IMR-90 (cell line): ENCODE measurements around the gene LRRC36. TPM values are rescaled to one million over a fixed set of nuclear protein-coding genes. Genes with fewer than 3 reads are reported as not detected.
A peak's percentile ranks its signal among the peaks of the same experiment; 100 is the strongest.

Experiments
- ATAC-seq: fragments of 200-7000 bp; cut with Tn5 transposase; 2 replicates; pipeline ENCODE4 v1.9.1; 2020; ENCODE audit warnings: low read depth, mild to moderate bottlenecking, moderate library complexity
- BruUV-seq: library from RNA; stranded (reverse); fragments of 400-500 nt; replicated peaks from 2 replicates; lab custom pipeline; 2021; lab: Mats Ljungman, UMichigan
- CTCF ChIA-PET: fragments of 300-600 bp; formaldehyde crosslinking; extraction: SDS; loops from one replicate; lab custom pipeline; 2021; ENCODE audit warnings: antibody characterized with exemption; lab: Yijun Ruan, JAX
- POLR2A ChIA-PET: fragments of 300-600 bp; sonication (Branson Sonifier 250); formaldehyde crosslinking; loops from one replicate; lab custom pipeline; 2022; ENCODE audit warnings: antibody characterized with exemption; ENCODE audit not compliant: unreplicated experiment; lab: Charles Lee
- DNase-seq: peaks from one replicate; pipeline ENCODE4 v3.0.0; 2013
- H2AFZ ChIP-seq: replicated peaks from 2 replicates; pipeline ENCODE3; 2013; ENCODE audit warnings: low read length, mild to moderate bottlenecking; ENCODE audit not compliant: poor library complexity
- H2AK5ac ChIP-seq: 2 replicates; pipeline ENCODE4 v1.6.1; 2013; ENCODE audit warnings: low read depth, low read length, inconsistent platforms
- H2AK9ac ChIP-seq: replicated peaks from 2 replicates; pipeline ENCODE3; 2013; ENCODE audit warnings: mild to moderate bottlenecking, low read depth, low read length, moderate library complexity; ENCODE audit not compliant: poor library complexity
- H2BK120ac ChIP-seq: 2 replicates; pipeline ENCODE4 v1.6.1; 2013; ENCODE audit warnings: low read depth, low read length, inconsistent platforms
- H2BK15ac ChIP-seq: 3 replicates; pipeline ENCODE4 v1.6.1; 2013; ENCODE audit warnings: low read depth, low read length, inconsistent platforms
- H2BK20ac ChIP-seq: 2 replicates; pipeline ENCODE4 v1.6.1; 2013; ENCODE audit warnings: low read depth, mild to moderate bottlenecking, inconsistent platforms, low read length, moderate library complexity
- H2BK5ac ChIP-seq: 2 replicates; pipeline ENCODE4 v1.6.1; 2013; ENCODE audit warnings: mild to moderate bottlenecking, low read depth, low read length, inconsistent platforms; ENCODE audit not compliant: poor library complexity, severe bottlenecking
- H3K14ac ChIP-seq: replicated peaks from 2 replicates; pipeline ENCODE4 v1.6.1; 2013; ENCODE audit warnings: low read depth, low read length, inconsistent platforms
- H3K18ac ChIP-seq: 2 replicates; pipeline ENCODE4 v1.6.1; 2013; ENCODE audit warnings: low read depth, low read length, control low read depth
- H3K23ac ChIP-seq: 2 replicates; pipeline ENCODE4 v1.6.1; 2013; ENCODE audit warnings: low read depth, low read length, inconsistent platforms
- H3K27ac ChIP-seq: 2 replicates; pipeline ENCODE4 v1.5.1; 2013; ENCODE audit warnings: mild to moderate bottlenecking, control low read depth, low read length; ENCODE audit not compliant: insufficient read depth
- H3K27me3 ChIP-seq: 2 replicates; pipeline ENCODE4 v1.6.1; 2013; ENCODE audit warnings: low read length; ENCODE audit not compliant: control insufficient read depth, insufficient read depth
- H3K36me3 ChIP-seq: 2 replicates; pipeline ENCODE4 v1.6.1; 2013; ENCODE audit warnings: low read length, mixed read lengths; ENCODE audit not compliant: control insufficient read depth, insufficient read depth
- H3K4ac ChIP-seq: 2 replicates; pipeline ENCODE4 v1.6.1; 2013; ENCODE audit warnings: low read depth, low read length, inconsistent platforms
- H3K4me1 ChIP-seq: 2 replicates; pipeline ENCODE4 v1.6.1; 2013; ENCODE audit warnings: low read length, mixed read lengths; ENCODE audit not compliant: control insufficient read depth, insufficient read depth
- H3K4me2 ChIP-seq: 2 replicates; pipeline ENCODE4 v1.6.1; 2013; ENCODE audit warnings: low read depth, mild to moderate bottlenecking, control low read depth, low read length, moderate library complexity
- H3K4me3 ChIP-seq: 2 replicates; pipeline ENCODE4 v1.5.1; 2013; ENCODE audit warnings: low read depth, mild to moderate bottlenecking, control low read depth, low read length, moderate library complexity; ENCODE audit not compliant: insufficient read depth
- H3K56ac ChIP-seq: 2 replicates; pipeline ENCODE4 v1.6.1; 2013; ENCODE audit warnings: low read length, inconsistent platforms; ENCODE audit not compliant: insufficient read depth; ENCODE audit errors: extremely low read depth
- H3K79me1 ChIP-seq, 2 experiments: 2 replicates each; pipeline ENCODE4 v1.6.1; 2013; ENCODE audit warnings: low read length in 2 of 2, inconsistent platforms in 1 of 2, low read depth in 1 of 2
- H3K9ac ChIP-seq: 2 replicates; pipeline ENCODE4 v1.6.1; 2013; ENCODE audit warnings: low read depth, low read length, control low read depth
- H3K9me1 ChIP-seq: 2 replicates; pipeline ENCODE4 v1.6.1; 2013; ENCODE audit warnings: low read length, inconsistent platforms; ENCODE audit not compliant: insufficient read depth
- H3K9me3 ChIP-seq: 2 replicates; pipeline ENCODE4 v1.6.1; 2013; ENCODE audit warnings: low read length; ENCODE audit not compliant: control insufficient read depth, insufficient read depth
- H4K20me1 ChIP-seq: 2 replicates; pipeline ENCODE4 v1.6.1; 2013; ENCODE audit warnings: low read length, inconsistent platforms; ENCODE audit not compliant: insufficient read depth
- H4K5ac ChIP-seq: 2 replicates; pipeline ENCODE4 v1.6.1; 2013; ENCODE audit warnings: mild to moderate bottlenecking, low read depth, low read length, control low read depth
- H4K8ac ChIP-seq, 2 experiments: 2 replicates each; pipeline ENCODE4 v1.6.1; 2013; ENCODE audit warnings: low read depth in 2 of 2, low read length in 2 of 2, control low read depth in 1 of 2, inconsistent platforms in 1 of 2
- H4K91ac ChIP-seq: 2 replicates; pipeline ENCODE4 v1.6.1; 2013; ENCODE audit warnings: low read depth, low read length, inconsistent platforms; ENCODE audit not compliant: insufficient read depth
- CEBPB ChIP-seq: IDR thresholded peaks from 2 replicates; pipeline ENCODE4 v1.6.1; 2012; ENCODE audit warnings: low read depth, low read length, improper control_type of control experiment
- CHD1 ChIP-seq: IDR thresholded peaks from 2 replicates; pipeline ENCODE4 v1.6.1; 2012; ENCODE audit warnings: low read depth, low read length, improper control_type of control experiment
- CTCF ChIP-seq: conservative IDR thresholded peaks from 2 replicates; pipeline ENCODE4 v1.5.1; 2012; ENCODE audit warnings: mild to moderate bottlenecking, low read depth, low read length, improper control_type of control experiment
- FOS ChIP-seq: fragments of 150-350 bp; IDR thresholded peaks from 2 replicates; pipeline ENCODE4 v1.6.1; 2016; ENCODE audit warnings: low read depth, low read length
- MAZ ChIP-seq: IDR thresholded peaks from 2 replicates; pipeline ENCODE4 v1.6.1; 2012; ENCODE audit warnings: low read depth, mild to moderate bottlenecking, low read length, improper control_type of control experiment, moderate library complexity, borderline replicate concordance
- RAD21 ChIP-seq: IDR thresholded peaks from 2 replicates; pipeline ENCODE4 v1.6.1; 2012; ENCODE audit warnings: low read length, improper control_type of control experiment
- RCOR1 ChIP-seq: IDR thresholded peaks from 2 replicates; pipeline ENCODE4 v1.6.1; 2012; ENCODE audit warnings: mild to moderate bottlenecking, low read length, improper control_type of control experiment; ENCODE audit not compliant: insufficient replicate concordance
- RFX5 ChIP-seq: IDR thresholded peaks from 2 replicates; pipeline ENCODE4 v1.8.0; 2012; ENCODE audit warnings: low read depth, mild to moderate bottlenecking, low read length, moderate library complexity
- SMC3 ChIP-seq: fragments of 150-350 bp; IDR thresholded peaks from 2 replicates; pipeline ENCODE4 v1.6.1; 2016; ENCODE audit warnings: low read depth, mild to moderate bottlenecking, antibody characterized with exemption, low read length, moderate library complexity
- WGBS, 2 experiments: methylation state at CpG; one replicate each; pipeline versions ENCODE4 v1.1.5 to v1.1.7; 2013; ENCODE audit warnings: missing lambda C conversion rate in 2 of 2; ENCODE audit not compliant: insufficient read length in 1 of 2; ENCODE audit errors: extremely low coverage in 2 of 2; 5-methylcytosine and 5-hydroxymethylcytosine counted together
- dilution Hi-C: fragments of 300-500 bp; cut with HindIII; formaldehyde crosslinking; loops from one replicate; pipeline ENCODE4 v1.14.3; 2018; ENCODE audit warnings: low sequenced_read_pairs; ENCODE audit not compliant: unreplicated experiment
- in situ Hi-C: fragments of 300-500 bp; cut with MboI; formaldehyde crosslinking; loops from 3 replicates; pipeline ENCODE4 v1.14.3; 2019; ENCODE audit warnings: low sequenced_read_pairs, inconsistent platforms, mixed read lengths
- intact Hi-C: fragments of 100-400 bp; cut with micrococcal nuclease; formaldehyde crosslinking; loops from 2 replicates; pipeline ENCODE4 v1.10.0; 2022
- polyA plus RNA-seq, 3 experiments: library from polyadenylated mRNA; depleted of rRNA; stranded (reverse); fragments of >200 nt; gene quantifications; 2 replicates each; pipeline ENCODE4 v1.2.3, GENCODE V29; 2012; ENCODE audit warnings: low replicate concordance in 1 of 3
- total RNA-seq: library from RNA; depleted of rRNA; stranded (reverse); fragments of >200 nt; gene quantifications from 2 replicates; pipeline ENCODE4 v1.2.3, GENCODE V29; 2012

LRRC36 gene
- total and polyA plus RNA-seq, 2 of the 4 experiments (the other 2 are of a cell fraction) = 0.18 to 0.29 TPM

DNA sequence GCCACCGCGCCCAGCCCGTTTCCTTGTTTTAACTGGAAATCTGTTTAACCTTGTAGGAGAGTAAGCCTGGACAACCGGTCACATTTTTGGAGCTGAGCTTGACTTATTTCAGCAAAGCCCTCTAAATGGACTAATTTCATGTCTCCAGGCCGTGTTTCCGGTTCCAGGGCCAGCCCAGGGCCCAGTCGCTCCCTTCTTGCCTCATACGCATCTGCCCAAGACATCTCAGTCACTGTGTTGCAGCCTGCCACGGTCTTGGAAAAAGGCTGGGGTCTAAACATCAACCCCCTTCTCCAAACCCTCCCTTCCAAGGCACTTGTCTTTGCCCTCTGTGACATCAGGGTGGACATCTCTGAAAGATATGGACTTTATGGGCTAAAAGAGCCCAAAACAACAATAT lies 28.3 kb upstream of the LRRC36 start:
- Histone ChIP-seq H3K36me3 (no peaks in the 10 kb centered on the region), H2BK15ac (no peak overlapping the region; the same call in 2 of the 3 replicates), H3K14ac (no peak overlapping the region), H4K20me1 (no peaks in the 10 kb centered on the region; the same call in 1 of the 2 replicates), H3K4ac (no peak overlapping the region), H3K9me1 (peaks cover 16% of the 10 kb centered on the region), H4K5ac (no peak overlapping the region), H4K91ac (no peak overlapping the region), H2AK9ac (no peak overlapping the region), H2BK20ac (no peak overlapping the region), H3K4me2 (no peak overlapping the region), H3K27ac (no peak overlapping the region), H3K23ac (no peak overlapping the region), H2BK5ac (no peak overlapping the region), H2BK120ac (0 out of 2 replicates have a peak overlapping the region, but pooled peaks have one; percentile 4), H2AFZ (no peak overlapping the region), H3K18ac (no peak overlapping the region), H2AK5ac (peak overlapping the region; percentile 33; the same call in 1 of the 2 replicates), H3K56ac (no peak overlapping the region), H3K9ac (no peak overlapping the region), H3K4me3 (no peak overlapping the region), H3K79me1 (no peaks in the 10 kb centered on the region), H3K9me3 (no peaks in the 10 kb centered on the region), H3K27me3 (no peaks in the 10 kb centered on the region), H4K8ac (no peak overlapping the region), H3K4me1 (peaks cover 30% of the 10 kb centered on the region)
- POLR2A ChIA-PET = no interaction called here
- intact Hi-C loops (no loop called here), in situ Hi-C loops (no loop called here), dilution Hi-C loops (no loop called here)
- ATAC-seq (no peak), DNase-seq (no peak)
- TF ChIP-seq FOS = no peak
- no peak for TF ChIP-seq CHD1
- TF ChIP-seq SMC3 = no peak
- TF ChIP-seq RCOR1 = no peak
- no peak for TF ChIP-seq CTCF
- TF ChIP-seq CEBPB = no peak
- TF ChIP-seq MAZ = no peak
- TF ChIP-seq RFX5 = no peak
- TF ChIP-seq RAD21 = no peak
- CTCF ChIA-PET = no interaction called here
- 94% methylated on average over 5 of the region's 9 CpGs; no CpG with 5 or more reads in 1 of the 2 experiments for WGBS, 2 experiments
- BruUV-seq = no TSS peak
